Measurements from ENCODE around the gene HS3ST3A1. TPM values are rescaled to one million over a fixed set of nuclear protein-coding genes. Genes with fewer than 3 reads are reported as not detected.

The HS3ST3A1 gene
- total RNA-seq, 4 donors from 2014 or later, result 1.5 to 20.6 TPM; not detected in 2

DNA sequence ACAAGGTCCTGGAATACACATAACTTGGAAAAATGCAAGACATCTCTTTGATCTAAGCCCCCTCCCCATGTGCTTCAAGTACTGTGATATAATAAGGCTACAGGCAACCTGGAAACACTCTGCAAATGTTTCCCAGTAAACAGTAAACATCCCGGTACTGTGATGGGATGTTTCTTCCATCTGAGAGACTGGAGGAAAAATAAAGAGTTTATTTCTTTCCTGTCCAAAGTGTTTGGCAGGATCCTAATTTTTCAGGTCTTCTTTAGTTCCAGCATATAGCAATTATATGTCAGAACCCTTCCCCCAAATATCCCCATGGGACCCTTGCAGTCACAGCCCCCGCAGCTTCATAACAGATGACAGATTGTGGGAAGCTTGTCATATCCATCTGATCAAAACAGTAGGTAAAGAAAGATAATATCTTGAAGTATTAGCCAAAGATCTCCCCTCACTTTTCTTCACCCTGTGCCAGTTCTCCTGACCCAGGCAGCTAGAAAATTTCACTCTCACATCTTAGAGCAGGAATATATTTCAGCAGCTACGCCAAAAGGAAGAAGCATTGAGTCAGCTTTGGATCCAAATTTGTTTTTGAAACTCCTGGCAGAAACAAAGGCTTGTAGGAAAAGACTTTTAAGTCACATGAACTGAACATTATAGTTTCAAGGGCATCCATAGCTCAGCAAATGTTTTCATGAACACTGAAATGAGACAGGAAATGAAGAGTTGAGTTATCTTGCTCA, 141.3 kb downstream of the HS3ST3A1 start:
- H3K27ac ChIP-seq, result no peak overlapping the region
- H3K27me3 ChIP-seq, result no peaks in the 10 kb centered on the region
- no peak overlapping the region for H3K4me3 ChIP-seq
- DNase-seq, result no peak
- no peaks in the 10 kb centered on the region for H3K36me3 ChIP-seq
- H3K4me1 ChIP-seq, result no peaks in the 10 kb centered on the region
- H3K9me3 ChIP-seq, result no peaks in the 10 kb centered on the region
- TF ChIP-seq POLR2A (IDR thresholded peaks at IDR 0.05), result no peak
- TF ChIP-seq, protein P1, sequence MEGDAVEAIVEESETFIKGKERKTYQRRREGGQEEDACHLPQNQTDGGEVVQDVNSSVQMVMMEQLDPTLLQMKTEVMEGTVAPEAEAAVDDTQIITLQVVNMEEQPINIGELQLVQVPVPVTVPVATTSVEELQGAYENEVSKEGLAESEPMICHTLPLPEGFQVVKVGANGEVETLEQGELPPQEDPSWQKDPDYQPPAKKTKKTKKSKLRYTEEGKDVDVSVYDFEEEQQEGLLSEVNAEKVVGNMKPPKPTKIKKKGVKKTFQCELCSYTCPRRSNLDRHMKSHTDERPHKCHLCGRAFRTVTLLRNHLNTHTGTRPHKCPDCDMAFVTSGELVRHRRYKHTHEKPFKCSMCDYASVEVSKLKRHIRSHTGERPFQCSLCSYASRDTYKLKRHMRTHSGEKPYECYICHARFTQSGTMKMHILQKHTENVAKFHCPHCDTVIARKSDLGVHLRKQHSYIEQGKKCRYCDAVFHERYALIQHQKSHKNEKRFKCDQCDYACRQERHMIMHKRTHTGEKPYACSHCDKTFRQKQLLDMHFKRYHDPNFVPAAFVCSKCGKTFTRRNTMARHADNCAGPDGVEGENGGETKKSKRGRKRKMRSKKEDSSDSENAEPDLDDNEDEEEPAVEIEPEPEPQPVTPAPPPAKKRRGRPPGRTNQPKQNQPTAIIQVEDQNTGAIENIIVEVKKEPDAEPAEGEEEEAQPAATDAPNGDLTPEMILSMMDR (IDR thresholded peaks at IDR 0.05), result no peak

DNA sequence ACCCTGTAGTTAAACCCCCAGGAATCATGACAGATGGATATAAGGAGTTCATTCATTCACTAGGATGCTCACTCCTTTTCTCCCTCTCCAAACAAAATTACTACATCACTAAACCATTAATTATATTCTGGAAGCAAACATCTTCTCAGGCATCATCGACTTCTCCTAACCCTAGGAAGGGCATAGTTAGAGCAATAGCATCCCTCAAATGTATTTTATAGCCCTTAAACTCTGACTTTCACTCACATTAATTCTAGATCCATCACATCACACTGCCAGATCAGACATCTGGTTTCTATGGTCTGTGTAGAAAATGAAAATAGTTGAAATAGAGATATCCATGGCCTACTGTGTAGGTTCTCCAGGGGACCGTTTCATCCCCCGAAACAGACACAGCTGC, 143.9 kb downstream of the HS3ST3A1 start:
- Histone ChIP-seq H3K36me3 (no peaks in the 10 kb centered on the region), H3K4me3 (no peak overlapping the region), H3K27me3 (no peaks in the 10 kb centered on the region), H3K27ac (no peak overlapping the region), H3K4me1 (no peaks in the 10 kb centered on the region), H3K9me3 (no peaks in the 10 kb centered on the region)
- TF ChIP-seq, protein P1 (IDR thresholded peaks at IDR 0.05), result no peak
- no peak for TF ChIP-seq POLR2A (IDR thresholded peaks at IDR 0.05)
- no peak for DNase-seq

Small RNA genes within 50 kb of the gene (small RNA-seq; reads per million reads assigned to genes)
- gene MIR548H3, result 0 reads per million in 2 donors
